Stimulated activated CD4-positive, alpha-beta T cell treated with anti-CD3 and anti-CD28 coated beads, Interleukin-12 subunit alpha, Interleukin-12 subunit beta, amount 100 ng/mL, for 4 hours (primary cell): Measurements from ENCODE around the gene FOXJ3.

Experiments used
- DNase-seq: peaks from one replicate; pipeline ENCODE4 v3.0.0-alpha.2; 2020

Gene FOXJ3

GRCh38 chr1:42302034-42302433 lies 33.0 kb downstream of the FOXJ3 start:
- DNase-seq = no peak

GRCh38 chr1:42298520-42298919 lies 36.5 kb downstream of the FOXJ3 start:
- no peak for DNase-seq

GRCh38 chr1:42295816-42296215 lies 39.2 kb downstream of the FOXJ3 start:
- DNase-seq = no peak

GRCh38 chr1:42290130-42290529 lies 44.9 kb downstream of the FOXJ3 start:
- DNase-seq = no peak

GRCh38 chr1:42288311-42288985 lies 46.6 kb downstream of the FOXJ3 start:
- no peak for DNase-seq

- DNase-seq = no peak
Observed at GRCh38 chr1:42282867-42283583, 52.0 kb downstream of the FOXJ3 start.

GRCh38 chr1:42282024-42282579 lies 52.9 kb downstream of the FOXJ3 start:
- no peak for DNase-seq

GRCh38 chr1:42280821-42281220 lies 54.2 kb downstream of the FOXJ3 start:
- no peak for DNase-seq

- no peak for DNase-seq
Observed at GRCh38 chr1:42279055-42279454, 56.0 kb downstream of the FOXJ3 start.

- no peak for DNase-seq
Observed at GRCh38 chr1:42272920-42273319, 62.1 kb downstream of the FOXJ3 start.

GRCh38 chr1:42267904-42268303 lies 67.1 kb downstream of the FOXJ3 start:
- no peak for DNase-seq

- no peak for DNase-seq
Observed at GRCh38 chr1:42266253-42267135, 68.5 kb downstream of the FOXJ3 start.

- no peak for DNase-seq
Observed at GRCh38 chr1:42264511-42265190, 70.4 kb downstream of the FOXJ3 start.

- DNase-seq = no peak
Observed at GRCh38 chr1:42263019-42263418, 72.0 kb downstream of the FOXJ3 start.

- no peak for DNase-seq
Observed at GRCh38 chr1:42260376-42261070, 74.5 kb downstream of the FOXJ3 start.

- DNase-seq = no peak
Observed at GRCh38 chr1:42259739-42260064, 75.3 kb downstream of the FOXJ3 start.

- no peak for DNase-seq
Observed at GRCh38 chr1:42259059-42259738, 75.8 kb downstream of the FOXJ3 start.

GRCh38 chr1:42258218-42258617 lies 76.8 kb downstream of the FOXJ3 start:
- no peak for DNase-seq

GRCh38 chr1:42251042-42251441 lies 84.0 kb downstream of the FOXJ3 start:
- no peak for DNase-seq

- no peak for DNase-seq
Observed at GRCh38 chr1:42250164-42250563, 84.9 kb downstream of the FOXJ3 start.

- DNase-seq = no peak
Observed at GRCh38 chr1:42240966-42241755, 93.9 kb downstream of the FOXJ3 start.
